Activated T-cell treated with anti-CD3 and anti-CD28 coated beads, Interleukin-2, amount 50 U/mL, for 4 hours (primary cell): Measurements from ENCODE around the gene ZSWIM3. TPM values are rescaled to one million over a fixed set of nuclear protein-coding genes. Genes with fewer than 3 reads are reported as not detected.
"Not testable (repeated sequence)": the region's sequence is repeated elsewhere in the genome, so short reads cannot be mapped to it uniquely, and the experiment has no call there.

Source experiments
- ATAC-seq, 2 donors: fragments of 200-7000 bp; cut with Tn5 transposase; one replicate each; pipeline ENCODE4 v1.10.0; 2021
- DNase-seq: peaks from one replicate; pipeline ENCODE4 v3.0.0-alpha.2; 2020
- H3K27me3 Mint-ChIP-seq: one replicate; pipeline ENCODE4 v1.8.0; 2021; ENCODE audit warnings: low read depth, mixed read lengths
- H3K36me3 Mint-ChIP-seq: one replicate; pipeline ENCODE4 v1.8.0; 2022; ENCODE audit warnings: mixed read lengths; ENCODE audit not compliant: insufficient read depth
- H3K4me1 Mint-ChIP-seq: one replicate; pipeline ENCODE4 v1.8.0; 2021; ENCODE audit warnings: low read depth, mixed read lengths
- H3K4me3 Mint-ChIP-seq: one replicate; pipeline ENCODE4 v1.8.0; 2021; ENCODE audit warnings: mild to moderate bottlenecking, moderate library complexity, mixed read lengths
- H3K9me3 Mint-ChIP-seq: one replicate; pipeline ENCODE4 v1.8.0; 2021; ENCODE audit warnings: mixed read lengths
- total RNA-seq, 3 donors: library from RNA; stranded (reverse); gene quantifications; one replicate each; pipeline ENCODE4 v1.2.1, GENCODE V29; 2021

Gene ZSWIM3
- total RNA-seq, 3 donors from 2014 or later = 3.0 to 3.9 (median 3.3) TPM

DNA sequence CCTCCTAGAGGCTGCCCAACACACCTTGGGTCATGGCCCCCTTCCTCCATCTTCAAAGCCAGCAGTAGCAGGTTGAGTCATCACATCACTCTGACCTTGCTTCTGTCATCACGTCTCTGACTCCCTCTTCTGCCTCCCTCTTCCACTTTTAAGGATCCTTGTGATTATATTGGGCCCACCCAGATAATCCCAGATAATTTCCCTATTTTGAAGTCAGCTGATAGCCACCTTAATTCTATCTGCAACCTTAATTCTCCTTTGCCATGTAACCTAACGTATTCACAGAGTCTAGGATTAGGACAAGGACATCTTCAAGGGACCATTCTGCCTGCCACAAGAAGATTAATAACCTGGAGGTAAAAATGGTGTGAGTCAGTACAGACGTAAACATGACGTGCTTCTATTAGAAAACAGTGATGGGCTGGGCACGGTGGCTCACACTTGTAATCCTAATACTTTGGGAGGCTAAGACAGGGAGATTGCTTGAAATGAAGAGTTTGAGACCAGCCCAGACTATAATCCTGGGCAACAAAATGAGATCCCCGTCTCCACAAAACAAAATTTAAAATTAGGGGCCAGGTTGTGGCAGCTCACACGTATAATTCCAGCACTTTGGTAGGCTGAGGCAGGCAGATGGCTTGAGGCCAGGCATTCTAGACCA is 3.3 kb downstream of the ZSWIM3 start:
- Mint-ChIP-seq H3K4me3 (no peak overlapping the region), H3K27me3 (no peaks in the 10 kb centered on the region), H3K4me1 (peaks cover 28% of the 10 kb centered on the region), H3K9me3 (no peaks in the 10 kb centered on the region), H3K36me3 (peaks cover 7% of the 10 kb centered on the region)
- DNase-seq (no peak), ATAC-seq (no peak)

DNA sequence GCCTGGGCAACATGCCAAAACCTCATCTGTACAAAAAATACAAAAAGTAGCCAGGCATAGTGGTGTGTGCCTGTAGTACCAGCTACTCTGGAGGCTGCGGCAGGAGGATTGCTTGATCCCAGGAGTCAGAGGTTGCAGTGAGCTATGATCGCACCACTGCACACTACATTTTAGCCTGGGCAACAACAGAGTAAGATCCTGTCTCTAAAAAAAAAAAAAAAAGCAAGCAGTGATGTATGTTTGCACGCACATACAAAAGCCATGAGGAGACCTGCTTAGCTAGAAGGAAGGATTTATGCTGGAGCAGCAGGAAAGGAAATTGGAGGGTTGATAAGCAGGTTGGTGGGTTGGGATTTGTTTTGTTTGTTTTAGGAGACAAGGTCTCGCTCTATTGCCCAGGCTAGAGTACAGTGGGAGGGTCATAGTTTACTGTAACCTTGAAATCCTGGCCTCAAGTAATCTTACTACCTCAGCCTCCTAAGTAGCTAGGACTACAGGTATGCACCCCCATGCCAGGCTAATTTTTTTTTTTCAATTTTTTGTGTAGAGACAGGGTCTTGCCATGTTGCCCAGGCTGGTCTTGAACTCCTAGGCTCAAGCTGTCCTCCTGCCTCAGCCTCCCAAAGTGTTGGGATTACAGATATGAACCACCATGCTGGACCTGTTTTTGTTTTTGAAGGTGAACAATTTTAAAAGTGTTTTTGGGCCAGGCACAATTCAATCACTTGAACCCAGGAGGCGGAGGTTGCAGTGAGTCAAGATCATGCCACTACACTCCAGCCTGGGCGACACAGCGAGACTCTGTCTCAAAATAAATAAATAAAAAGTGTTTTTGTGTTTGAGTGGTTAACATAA is 4.0 kb downstream of the ZSWIM3 start:
- peaks cover 22% of the 10 kb centered on the region for H3K4me1 Mint-ChIP-seq
- ATAC-seq (no peak), DNase-seq (no peak)
- H3K9me3 Mint-ChIP-seq = no peaks in the 10 kb centered on the region
- H3K36me3 Mint-ChIP-seq = peaks cover 7% of the 10 kb centered on the region
- H3K4me3 Mint-ChIP-seq = no peak overlapping the region
- H3K27me3 Mint-ChIP-seq = no peaks in the 10 kb centered on the region

DNA sequence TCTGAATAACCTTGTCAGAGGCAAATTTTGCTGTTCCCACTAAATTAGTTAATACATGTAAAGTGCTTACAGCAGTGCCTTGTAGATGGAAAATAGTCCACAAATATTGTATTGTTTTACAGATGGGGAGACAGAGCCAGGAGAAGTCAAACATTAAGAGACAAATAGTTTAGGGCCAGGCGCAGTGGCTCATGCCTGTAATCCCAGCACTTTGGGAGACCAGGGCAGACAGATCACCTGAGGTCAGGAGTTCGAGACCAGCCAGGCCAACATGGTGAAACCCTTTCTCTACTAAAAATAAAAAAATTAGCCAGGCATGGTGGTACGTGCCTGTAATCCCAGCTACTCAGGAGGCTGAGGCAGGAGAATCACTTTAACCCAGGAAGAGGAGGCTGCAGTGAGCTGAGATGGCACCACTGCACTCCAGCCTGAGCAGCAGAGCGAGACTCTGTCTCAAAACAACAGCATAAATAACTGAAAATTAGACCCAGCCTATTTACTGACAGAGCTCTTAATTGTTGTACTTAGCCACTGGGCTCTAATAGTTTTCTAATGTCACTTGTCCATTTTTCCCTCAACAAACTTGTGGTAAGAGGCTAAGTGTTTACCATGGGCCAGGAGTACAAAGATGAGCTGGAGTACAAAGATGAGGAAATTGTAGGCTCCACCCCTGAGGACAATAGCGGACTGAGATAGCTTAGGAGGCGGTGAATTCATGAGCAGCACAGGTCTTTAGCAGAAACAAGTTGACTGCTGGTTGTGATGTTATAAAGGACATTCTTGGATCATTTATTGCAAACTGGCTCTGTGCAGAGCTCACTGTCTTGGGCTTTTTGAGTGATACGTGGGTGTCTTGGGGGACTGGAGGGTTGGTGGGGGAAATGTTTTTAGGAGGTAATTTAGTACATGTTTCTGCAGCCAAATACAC is 6.4 kb downstream of the ZSWIM3 start:
- H3K4me3 Mint-ChIP-seq = no peak overlapping the region
- no peaks in the 10 kb centered on the region for H3K9me3 Mint-ChIP-seq
- no peak for ATAC-seq
- H3K4me1 Mint-ChIP-seq = peaks cover 8% of the 10 kb centered on the region
- no peak for DNase-seq
- H3K36me3 Mint-ChIP-seq = peaks cover 7% of the 10 kb centered on the region
- no peaks in the 10 kb centered on the region for H3K27me3 Mint-ChIP-seq

DNA sequence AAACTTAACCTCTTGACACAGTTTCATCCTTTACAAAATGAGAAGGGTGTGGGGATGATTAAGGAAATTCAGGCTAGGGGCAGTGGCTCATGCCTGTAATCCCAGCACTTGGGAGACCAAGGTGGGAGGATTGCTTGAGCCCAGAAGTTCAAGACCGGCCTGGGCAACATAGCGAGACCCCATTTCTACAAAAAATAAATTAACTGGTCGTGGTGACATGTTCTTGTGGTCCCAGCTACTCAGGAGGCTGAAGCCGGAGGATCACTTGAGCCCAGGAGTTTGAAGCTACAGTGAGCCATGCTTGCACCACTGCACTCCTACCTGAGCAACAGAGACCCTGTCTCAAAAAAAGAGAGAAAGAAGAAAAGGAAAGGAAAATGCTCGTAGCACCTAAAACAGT is 9.0 kb downstream of the ZSWIM3 start:
- ATAC-seq = no peak
- H3K4me3 Mint-ChIP-seq = no peak overlapping the region
- no peaks in the 10 kb centered on the region for H3K27me3 Mint-ChIP-seq
- DNase-seq = no peak
- H3K36me3 Mint-ChIP-seq = no peaks in the 10 kb centered on the region
- H3K4me1 Mint-ChIP-seq = no peaks in the 10 kb centered on the region
- H3K9me3 Mint-ChIP-seq = no peaks in the 10 kb centered on the region

DNA sequence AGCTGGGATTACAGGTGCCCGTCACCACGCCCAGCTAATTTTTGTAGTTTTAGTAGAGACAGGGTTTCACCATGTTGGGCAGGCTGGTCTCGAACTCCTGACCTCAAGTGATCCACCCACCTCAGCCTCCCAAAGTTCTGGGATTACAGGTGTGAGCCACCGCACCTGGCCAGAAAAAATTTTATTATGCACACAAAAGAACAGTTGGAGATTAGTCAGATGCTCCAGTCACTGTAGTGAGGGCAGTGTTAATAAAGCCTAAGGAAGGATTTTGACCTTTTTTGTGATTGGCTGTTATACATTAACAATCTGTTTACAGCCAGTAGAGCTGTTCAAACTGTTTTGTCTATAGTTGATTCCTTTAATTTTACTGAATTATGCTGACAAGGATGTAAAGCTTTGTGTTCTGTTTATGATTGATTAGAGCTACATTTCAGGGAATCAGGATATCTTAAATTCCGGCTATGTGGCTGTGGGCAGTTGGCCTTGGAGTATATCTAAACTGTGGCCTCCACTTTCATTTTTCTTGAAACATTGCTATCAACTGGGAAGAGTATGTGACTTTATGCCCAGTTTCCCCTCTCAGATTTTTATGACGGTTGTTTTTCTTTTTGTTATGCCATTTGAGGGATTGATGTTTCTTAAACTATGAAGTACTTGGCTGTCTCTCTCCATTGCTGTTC is 9.9 kb downstream of the ZSWIM3 start:
- peaks cover under 1% of the 10 kb centered on the region for H3K36me3 Mint-ChIP-seq
- ATAC-seq = no peak
- H3K9me3 Mint-ChIP-seq = no peaks in the 10 kb centered on the region
- no peaks in the 10 kb centered on the region for H3K4me1 Mint-ChIP-seq
- H3K4me3 Mint-ChIP-seq = no peak overlapping the region
- H3K27me3 Mint-ChIP-seq = no peaks in the 10 kb centered on the region
- DNase-seq = no peak

DNA sequence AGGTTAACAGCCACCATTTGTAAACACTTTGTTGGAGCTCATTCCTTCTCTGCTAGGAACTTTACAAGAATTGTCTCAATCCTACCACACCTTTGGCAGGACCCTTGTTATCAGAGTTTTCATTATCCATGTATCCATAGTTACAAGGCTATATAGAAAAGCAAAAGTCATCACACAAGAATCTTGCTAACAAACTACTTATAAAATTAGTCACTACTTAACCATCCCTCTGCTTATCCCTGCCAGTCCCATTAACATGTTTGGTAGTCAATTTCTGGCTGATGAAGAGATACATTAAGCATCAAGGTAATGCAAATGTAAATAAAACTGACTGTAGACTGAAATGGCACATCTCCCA is 10.4 kb downstream of the ZSWIM3 start:
- H3K36me3 Mint-ChIP-seq = peaks cover 2% of the 10 kb centered on the region
- no peaks in the 10 kb centered on the region for H3K4me1 Mint-ChIP-seq
- no peaks in the 10 kb centered on the region for H3K27me3 Mint-ChIP-seq
- no peak overlapping the region for H3K4me3 Mint-ChIP-seq
- H3K9me3 Mint-ChIP-seq = no peaks in the 10 kb centered on the region
- ATAC-seq (no peak), DNase-seq (no peak)

DNA sequence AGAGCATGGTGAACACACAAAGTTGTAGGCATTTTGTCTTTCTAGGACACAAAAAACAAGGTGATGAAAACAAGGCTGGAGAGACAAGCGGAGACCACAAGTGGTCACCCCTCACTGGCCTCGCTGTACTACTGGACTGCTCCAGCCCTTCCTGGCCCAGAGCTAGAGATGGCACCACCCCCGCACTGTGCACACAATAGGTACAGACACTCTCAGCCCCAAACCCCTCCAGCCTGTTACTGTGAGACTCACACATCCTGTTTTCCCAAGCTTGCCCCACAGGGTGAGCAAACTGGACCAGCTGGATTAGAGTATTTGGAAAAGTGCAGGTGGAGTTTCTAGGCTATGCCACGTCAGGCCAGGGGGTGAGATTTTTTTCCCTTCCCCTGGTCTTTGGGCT is 15.2 kb downstream of the ZSWIM3 start:
- ATAC-seq = no peak
- Mint-ChIP-seq H3K36me3 (peaks cover 6% of the 10 kb centered on the region), H3K9me3 (no peaks in the 10 kb centered on the region), H3K4me3 (no peak overlapping the region), H3K27me3 (no peaks in the 10 kb centered on the region), H3K4me1 (no peaks in the 10 kb centered on the region)
- no peak for DNase-seq

DNA sequence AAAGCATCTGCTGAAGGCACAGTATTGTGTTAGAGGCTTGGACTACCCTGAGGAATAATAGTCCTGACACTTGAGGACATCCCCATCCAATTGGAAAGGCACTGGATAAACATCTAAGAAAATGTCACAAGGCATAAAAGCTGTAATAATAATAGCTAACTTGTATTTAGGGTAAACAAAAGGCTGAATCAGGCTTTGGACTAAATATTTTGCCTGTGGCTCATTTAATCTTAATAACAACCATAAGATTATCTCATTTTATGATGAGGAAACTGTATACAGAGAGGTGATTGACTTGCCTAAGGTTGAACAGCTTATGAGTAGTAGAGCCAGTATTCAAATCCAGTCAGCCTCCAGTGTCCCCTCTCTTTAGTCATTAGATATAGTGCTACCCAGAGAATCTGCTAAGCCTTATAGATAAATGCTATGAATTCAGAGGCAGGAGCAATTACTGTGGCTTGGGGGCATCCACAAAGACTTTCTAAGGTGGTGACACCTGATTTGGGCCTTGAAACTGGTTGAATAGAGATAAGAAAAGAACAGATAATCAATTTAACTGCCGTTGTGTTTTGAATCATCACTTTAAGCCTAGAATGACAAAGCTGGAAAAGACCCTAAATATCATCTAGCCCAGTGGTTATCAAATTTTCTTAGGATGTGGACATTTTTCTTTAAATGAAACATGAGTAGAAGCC is 16.1 kb downstream of the ZSWIM3 start:
- DNase-seq (no peak), ATAC-seq (no peak)
- no peaks in the 10 kb centered on the region for H3K4me1 Mint-ChIP-seq
- H3K9me3 Mint-ChIP-seq = no peaks in the 10 kb centered on the region
- no peak overlapping the region for H3K4me3 Mint-ChIP-seq
- peaks cover 6% of the 10 kb centered on the region for H3K36me3 Mint-ChIP-seq
- no peaks in the 10 kb centered on the region for H3K27me3 Mint-ChIP-seq

DNA sequence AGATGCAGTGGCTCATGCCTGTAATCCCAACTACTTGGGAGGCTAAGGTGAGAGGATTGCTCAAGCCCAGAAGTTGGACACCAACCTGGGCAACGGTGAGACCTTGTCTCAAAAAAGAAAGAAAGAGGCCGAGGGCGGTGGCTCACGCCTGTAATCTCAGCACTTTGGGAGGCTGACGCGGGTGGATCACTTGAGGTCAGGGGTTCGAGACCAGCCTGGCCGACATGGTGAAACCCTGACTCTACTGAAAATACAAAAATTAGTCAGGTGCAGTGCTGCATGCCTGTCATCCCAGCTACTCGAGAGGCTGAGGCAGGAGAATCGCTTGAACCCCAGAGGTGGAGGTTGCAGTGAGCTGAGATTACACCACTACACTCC is 16.7 kb downstream of the ZSWIM3 start:
- DNase-seq, H3K9me3 Mint-ChIP-seq, H3K4me1 Mint-ChIP-seq, H3K4me3 Mint-ChIP-seq, H3K36me3 Mint-ChIP-seq, ATAC-seq, H3K27me3 Mint-ChIP-seq: not testable (repeated sequence)

DNA sequence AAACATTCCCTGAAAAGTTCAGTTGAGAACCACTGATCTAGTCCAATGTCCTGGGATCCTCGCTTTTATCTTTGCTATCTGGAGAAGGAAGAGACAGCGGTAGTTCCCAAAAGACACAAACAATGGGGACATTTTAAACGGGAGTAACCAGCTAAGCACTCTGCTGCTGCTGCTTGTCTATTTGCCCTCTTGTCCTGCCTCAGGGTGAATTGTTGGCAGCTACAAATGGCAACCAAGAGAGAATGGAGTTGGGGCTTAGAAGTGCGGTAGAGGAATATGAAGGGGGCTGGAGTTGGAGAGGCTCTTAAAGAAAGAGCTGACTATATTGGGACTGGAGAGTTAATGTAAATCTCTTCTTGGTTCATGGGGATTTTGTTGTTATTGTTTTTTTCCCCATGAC is 17.2 kb downstream of the ZSWIM3 start:
- no peaks in the 10 kb centered on the region for H3K27me3 Mint-ChIP-seq
- peaks cover 6% of the 10 kb centered on the region for H3K36me3 Mint-ChIP-seq
- H3K4me3 Mint-ChIP-seq = no peak overlapping the region
- no peaks in the 10 kb centered on the region for H3K9me3 Mint-ChIP-seq
- ATAC-seq (no peak), DNase-seq (no peak)
- H3K4me1 Mint-ChIP-seq = no peaks in the 10 kb centered on the region

DNA sequence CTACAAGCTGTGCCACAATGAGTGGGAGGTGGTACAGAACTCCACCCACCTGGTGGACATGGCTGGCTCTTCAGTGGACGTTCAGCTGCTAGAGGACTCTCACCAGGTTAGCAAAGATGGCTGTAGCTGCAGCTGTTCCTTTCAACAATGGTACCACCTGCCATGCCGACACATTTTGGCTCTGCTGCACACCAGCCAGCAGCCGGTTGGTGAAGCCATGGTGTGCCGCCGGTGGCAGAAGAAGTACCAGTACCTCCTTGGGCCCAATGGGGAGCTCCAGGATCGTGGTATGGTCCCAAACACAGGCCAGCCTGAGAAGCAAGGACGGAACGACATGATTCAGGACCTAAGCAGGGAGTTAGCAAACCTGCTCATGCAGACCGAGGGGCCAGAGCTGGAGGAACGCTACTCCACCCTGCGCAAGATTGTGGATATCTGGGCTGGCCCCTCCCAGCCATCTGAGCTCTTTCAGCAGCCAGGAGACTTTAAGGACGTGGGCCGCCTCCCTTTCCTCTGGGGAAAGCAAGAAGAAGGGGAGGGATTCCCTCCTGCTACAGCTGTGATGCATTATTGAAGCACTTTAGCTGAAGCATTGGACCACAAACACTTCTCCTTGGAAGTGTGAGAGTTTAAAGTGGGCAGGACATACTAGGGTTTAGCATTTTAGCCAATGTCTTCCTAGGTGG is 20.8 kb downstream of the ZSWIM3 start:
- ATAC-seq (no peak), DNase-seq (no peak)
- Mint-ChIP-seq H3K27me3 (no peaks in the 10 kb centered on the region), H3K4me3 (no peak overlapping the region), H3K36me3 (peaks cover 13% of the 10 kb centered on the region), H3K4me1 (peaks cover 22% of the 10 kb centered on the region), H3K9me3 (no peaks in the 10 kb centered on the region)

DNA sequence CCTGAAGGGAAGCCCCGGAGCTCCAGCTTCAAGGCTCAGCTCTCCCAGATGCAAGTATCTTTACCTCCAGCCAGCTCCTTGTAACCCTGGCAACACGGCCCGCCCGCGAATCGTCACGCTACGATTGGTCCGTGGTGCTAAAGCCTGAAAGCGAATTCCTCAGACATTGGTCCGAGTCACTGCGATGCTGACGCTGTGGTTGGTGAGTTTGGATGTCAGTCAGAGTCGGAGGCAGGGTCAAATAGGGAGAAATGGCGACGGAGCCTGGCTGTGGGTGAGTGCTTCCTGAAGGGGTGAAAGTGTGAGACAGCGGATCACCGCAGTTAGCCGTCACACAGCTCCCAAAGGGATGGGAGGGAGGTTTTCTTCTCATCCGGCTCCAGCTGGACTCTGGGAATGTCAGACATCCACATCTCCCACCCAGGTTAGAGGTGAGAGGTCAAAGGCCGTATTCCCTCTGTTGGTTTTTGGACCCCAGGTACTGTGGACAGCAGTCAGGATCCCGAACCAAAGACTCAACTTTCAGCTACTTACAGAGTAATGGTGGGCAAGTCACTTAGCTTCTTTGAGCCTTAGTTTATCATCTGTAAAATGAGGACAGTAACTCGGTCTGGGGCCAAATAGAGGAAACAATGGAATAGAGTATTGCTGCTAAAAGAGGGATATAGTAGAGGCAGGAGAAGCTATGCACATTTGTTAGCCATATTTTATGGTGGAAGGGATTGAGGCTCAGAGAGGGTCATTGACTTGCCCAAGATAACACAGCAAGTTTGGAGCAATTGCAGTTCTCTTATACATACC is 23.8 kb downstream of the ZSWIM3 start, which contains the start of gene ZSWIM1:
Gene ZSWIM1, plus strand, starts transcription at position 240 of the 801 bp plus-strand sequence. CDS start 1,366 bp downstream, outside the sequence.
- H3K4me3 Mint-ChIP-seq = peak within 1 kb of the TSS; percentile 89
- H3K9me3 Mint-ChIP-seq = no peaks in the 10 kb centered on the region
- no peaks in the 10 kb centered on the region for H3K27me3 Mint-ChIP-seq
- peak; percentile 99 for ATAC-seq
- peak; percentile 98 for DNase-seq
- H3K36me3 Mint-ChIP-seq = peaks cover 19% of the 10 kb centered on the region
- H3K4me1 Mint-ChIP-seq = peaks cover 40% of the 10 kb centered on the region
